HFF-Myc (cell line): ENCODE data around the gene CTNNA2.

Experiments used
- DNase-seq: peaks from one replicate; pipeline ENCODE4 v3.0.0-alpha.2; 2011; ENCODE audit warnings: low read depth; ENCODE audit errors: extremely low read depth
- H3K4me3 ChIP-seq: replicated peaks from 2 replicates; pipeline ENCODE4 v1.5.1; 2011; ENCODE audit warnings: low read depth, mild to moderate bottlenecking, control low read depth, low read length
- TF ChIP-seq, protein P1 (sequence below): IDR thresholded peaks from 2 replicates; pipeline ENCODE4 v1.5.1; 2012; ENCODE audit warnings: mild to moderate bottlenecking, low read depth, low read length, control low read depth; ENCODE audit errors: missing control alignments

CTNNA2 gene

DNA sequence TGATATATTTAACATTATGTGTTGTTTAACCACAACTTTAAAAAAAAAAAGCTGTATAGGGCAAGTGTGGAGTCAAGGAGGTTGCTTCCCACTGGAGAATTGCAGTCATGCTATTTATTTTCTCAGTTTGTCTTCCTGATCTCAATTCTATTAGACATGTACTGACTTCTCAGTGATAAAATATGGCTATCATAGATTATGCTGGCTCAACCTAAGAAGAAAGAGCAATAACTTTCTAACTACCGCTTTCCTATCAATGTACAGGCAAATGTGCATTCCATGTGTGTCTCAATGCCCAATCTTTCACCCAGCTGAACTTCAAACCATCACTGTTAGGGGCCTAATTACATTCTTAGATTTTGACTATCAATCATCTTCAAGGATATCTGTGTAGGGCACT is 201.4 kb downstream of the CTNNA2 start:
- no peak overlapping the region for H3K4me3 ChIP-seq
- no peak for DNase-seq
- TF ChIP-seq, protein P1, sequence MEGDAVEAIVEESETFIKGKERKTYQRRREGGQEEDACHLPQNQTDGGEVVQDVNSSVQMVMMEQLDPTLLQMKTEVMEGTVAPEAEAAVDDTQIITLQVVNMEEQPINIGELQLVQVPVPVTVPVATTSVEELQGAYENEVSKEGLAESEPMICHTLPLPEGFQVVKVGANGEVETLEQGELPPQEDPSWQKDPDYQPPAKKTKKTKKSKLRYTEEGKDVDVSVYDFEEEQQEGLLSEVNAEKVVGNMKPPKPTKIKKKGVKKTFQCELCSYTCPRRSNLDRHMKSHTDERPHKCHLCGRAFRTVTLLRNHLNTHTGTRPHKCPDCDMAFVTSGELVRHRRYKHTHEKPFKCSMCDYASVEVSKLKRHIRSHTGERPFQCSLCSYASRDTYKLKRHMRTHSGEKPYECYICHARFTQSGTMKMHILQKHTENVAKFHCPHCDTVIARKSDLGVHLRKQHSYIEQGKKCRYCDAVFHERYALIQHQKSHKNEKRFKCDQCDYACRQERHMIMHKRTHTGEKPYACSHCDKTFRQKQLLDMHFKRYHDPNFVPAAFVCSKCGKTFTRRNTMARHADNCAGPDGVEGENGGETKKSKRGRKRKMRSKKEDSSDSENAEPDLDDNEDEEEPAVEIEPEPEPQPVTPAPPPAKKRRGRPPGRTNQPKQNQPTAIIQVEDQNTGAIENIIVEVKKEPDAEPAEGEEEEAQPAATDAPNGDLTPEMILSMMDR, result no peak

GRCh38 chr2:79715338-79715737 is 202.5 kb downstream of the CTNNA2 start:
- DNase-seq, result no peak
- H3K4me3 ChIP-seq, result no peak overlapping the region
- TF ChIP-seq, protein P1, result no peak

DNA sequence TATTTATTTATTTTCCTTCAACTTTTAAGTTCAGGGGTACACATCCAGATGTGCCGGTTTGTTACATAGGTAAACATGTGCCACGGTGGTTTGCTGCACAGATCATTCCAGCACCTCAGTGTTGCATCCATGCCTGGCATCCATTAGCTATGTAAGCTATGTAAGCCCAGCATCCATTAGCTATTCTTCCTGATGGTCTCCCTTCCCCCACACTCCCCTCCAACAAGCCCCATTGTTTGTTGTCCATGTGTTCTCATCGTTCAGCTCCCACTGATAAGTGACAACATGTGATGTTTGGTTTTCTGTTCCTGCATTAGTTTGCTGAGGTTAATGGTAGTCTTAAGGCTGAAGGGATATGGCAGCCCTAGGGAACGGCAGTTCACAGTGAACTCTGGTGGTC is 203.4 kb downstream of the CTNNA2 start:
- no peak for DNase-seq
- TF ChIP-seq, protein P1, result no peak
- no peak overlapping the region for H3K4me3 ChIP-seq

DNA sequence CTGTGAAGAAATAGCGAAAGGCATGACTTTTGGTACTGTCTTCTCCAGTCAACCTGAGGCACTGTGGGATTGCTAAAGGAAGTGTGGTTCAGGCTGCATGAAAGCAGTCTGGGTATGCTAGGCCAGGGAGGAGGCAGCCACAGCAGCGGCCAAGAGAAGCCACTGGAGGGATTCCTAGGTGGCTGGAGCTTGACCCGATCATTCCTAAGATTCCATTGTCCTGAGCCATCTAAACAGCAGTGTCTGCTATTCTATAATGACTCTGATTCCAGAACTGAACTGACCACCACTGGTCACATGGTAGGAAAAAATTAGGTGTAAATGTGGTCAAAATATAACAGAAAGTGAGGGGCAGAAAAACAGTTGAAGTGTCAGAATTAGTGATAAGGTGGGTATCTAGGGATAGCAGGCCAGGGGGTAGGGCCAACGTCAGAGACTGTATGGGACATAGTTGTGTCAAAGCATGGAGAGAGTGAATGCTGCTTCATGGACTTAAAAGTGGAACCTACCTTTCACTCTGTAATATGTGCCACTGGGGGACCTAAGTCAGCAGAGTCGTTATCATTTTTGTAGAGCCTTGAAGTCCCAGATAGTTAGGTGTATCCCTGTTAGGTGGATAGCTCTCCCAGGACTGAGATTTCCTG is 204.6 kb downstream of the CTNNA2 start:
- DNase-seq, result peak; percentile 56
- no peak overlapping the region for H3K4me3 ChIP-seq
- TF ChIP-seq, protein P1, result no peak

GRCh38 chr2:79721061-79721460 is 208.2 kb downstream of the CTNNA2 start:
- TF ChIP-seq, protein P1, result no peak
- DNase-seq, result no peak
- H3K4me3 ChIP-seq, result no peak overlapping the region

DNA sequence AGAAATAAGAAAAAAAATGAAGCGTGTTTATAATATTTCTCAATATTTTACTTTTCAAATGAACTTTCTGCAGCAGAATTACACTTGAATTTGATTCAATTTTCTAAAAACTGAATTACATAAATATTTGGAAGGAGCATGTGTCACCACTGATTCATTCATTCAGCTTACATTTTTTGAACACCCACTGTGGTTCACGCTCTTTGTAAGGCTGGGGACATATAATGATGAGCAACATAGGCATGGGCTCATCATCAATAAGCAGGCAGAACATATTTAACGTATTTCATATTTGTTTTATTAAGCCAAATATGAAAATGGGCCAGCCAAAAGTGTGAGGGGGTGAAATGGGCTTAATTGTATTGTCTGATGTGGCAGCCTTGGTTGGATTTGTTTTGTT is 209.1 kb downstream of the CTNNA2 start:
- TF ChIP-seq, protein P1, result no peak
- DNase-seq, result no peak
- H3K4me3 ChIP-seq, result no peak overlapping the region

DNA sequence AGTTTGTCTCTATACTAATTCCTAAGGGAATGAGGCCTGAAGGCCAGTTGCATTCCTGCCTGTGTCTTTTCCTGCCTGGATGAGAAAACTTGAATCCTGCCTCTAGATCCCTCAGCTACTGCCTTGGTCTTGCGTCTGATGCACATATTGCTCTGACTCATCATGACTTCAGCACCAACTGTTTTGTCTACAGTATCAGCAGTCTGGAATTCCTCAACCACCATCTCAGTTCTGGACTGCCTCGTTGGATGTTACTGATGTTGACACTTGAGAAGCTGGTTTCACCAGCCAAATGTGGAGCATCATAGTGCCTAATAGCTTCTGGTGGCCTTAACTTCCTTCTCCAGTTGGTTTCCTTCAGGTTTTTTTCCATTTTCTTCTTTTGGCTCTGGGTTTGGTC is 211.0 kb downstream of the CTNNA2 start:
- no peak overlapping the region for H3K4me3 ChIP-seq
- TF ChIP-seq, protein P1, result no peak
- DNase-seq, result peak; percentile 78
